Gastrocnemius medialis (tissue), 4 donors: ENCODE data around the gene GABRG3. TPM values are rescaled to one million over a fixed set of nuclear protein-coding genes. Genes with fewer than 3 reads are reported as not detected.

Source experiments
- ATAC-seq, 2 donors: fragments of 150-250 bp; one replicate each; pipeline ENCODE4 v1.9.1; 2016
- DNase-seq, 2 donors: peaks; one replicate each; pipeline ENCODE4 v3.0.0-alpha.2; 2019
- H3K27ac ChIP-seq, 4 donors: fragments of 200-600 bp; sonication (generic); 1 replicate in 1 of 4; 2 replicates in 3 of 4; pipeline ENCODE4 v1.5.1; 2016 to 2018; ENCODE audit warnings: mild to moderate bottlenecking in 2 of 4, moderate library complexity in 1 of 4
- H3K27me3 ChIP-seq, 3 donors: fragments of 200-600 bp; sonication (generic) in 2 of 3; 1 replicate in 1 of 3; 2 replicates in 2 of 3; pipeline versions ENCODE4 v1.5.1 to v1.6.0; 2016 to 2019; ENCODE audit warnings: mild to moderate bottlenecking in 1 of 3, moderate library complexity in 1 of 3
- H3K36me3 ChIP-seq, 2 donors: fragments of 200-600 bp; sonication (generic) in 1 of 2; one replicate each; pipeline ENCODE4 v1.5.1; 2017 to 2018
- H3K4me1 ChIP-seq, 2 donors: fragments of 200-600 bp; sonication (generic) in 1 of 2; one replicate each; pipeline ENCODE4 v1.5.1; 2016 to 2017; ENCODE audit warnings: mild to moderate bottlenecking in 2 of 2
- H3K4me3 ChIP-seq, 4 donors: fragments of 200-600 bp; sonication (generic) in 3 of 4; 1 replicate in 1 of 4; 2 replicates in 3 of 4; pipeline ENCODE4 v1.5.1; 2016 to 2019; ENCODE audit warnings: mild to moderate bottlenecking in 2 of 4
- H3K9me3 ChIP-seq, 3 donors: fragments of 200-600 bp; sonication (generic) in 2 of 3; 1 replicate in 1 of 3; 2 replicates in 2 of 3; pipeline ENCODE4 v1.5.1; 2016 to 2019
- CTCF ChIP-seq, 5 experiments: fragments of 450-650 bp in 3 of 5; fragments of 200-600 bp in 2 of 5; sonication (generic) in 2 of 5; IDR thresholded peaks in 4 of 5; conservative IDR thresholded peaks in 1 of 5; 1 replicate in 4 of 5; 2 replicates in 1 of 5; pipeline ENCODE4 v1.5.1; 2016 to 2019; ENCODE audit warnings: antibody characterized with exemption in 5 of 5, mild to moderate bottlenecking in 3 of 5, moderate library complexity in 3 of 5
- POLR2A ChIP-seq, 2 donors: fragments of 450-650 bp; IDR thresholded peaks; one replicate each; pipeline ENCODE4 v1.6.1; 2017; ENCODE audit warnings: antibody characterized with exemption in 2 of 2, mild to moderate bottlenecking in 2 of 2, moderate library complexity in 2 of 2
- in situ Hi-C, 4 donors: fragments of 200-750 bp; cut with MboI; loops; one replicate each; pipeline versions ENCODE4 v1.15.0 to v1.8.0; 2017; ENCODE audit warnings: low sequenced_read_pairs in 4 of 4
- intact Hi-C: fragments of 100-400 bp; cut with DNase I; formaldehyde crosslinking; loops from one replicate; pipeline ENCODE4 v1.15.1; 2023; ENCODE audit warnings: low total_unique reads
- total RNA-seq, 4 donors: library from RNA; depleted of rRNA; stranded (reverse); fragments of >200 nt; gene quantifications; one replicate each; pipeline versions ENCODE4 v1.1.0 to v1.2.3, GENCODE V29; 2016

The GABRG3 gene
- total RNA-seq, 4 donors from 2014 or later, result not detected

- no peak for ATAC-seq
- intact Hi-C loops, result no loop called here
- H3K36me3 ChIP-seq, result no peaks in the 10 kb centered on the region
Observed at GRCh38 chr15:27561816-27562215, 590.8 kb downstream of the GABRG3 start.

GRCh38 chr15:27563765-27564370 is 592.9 kb downstream of the GABRG3 start:
- in situ Hi-C loops (no loop called here), intact Hi-C loops (no loop called here)
- no peak for TF ChIP-seq CTCF (IDR thresholded peaks at IDR 0.05 in 4 of 5, conservative IDR thresholded peaks at IDR 0.05 in 1 of 5)
- no peak for TF ChIP-seq POLR2A (IDR thresholded peaks at IDR 0.05)
- no peak for ATAC-seq
- DNase-seq, result no peak
- H3K27me3 ChIP-seq, result no peaks in the 10 kb centered on the region
- no peak overlapping the region for H3K4me3 ChIP-seq
- H3K9me3 ChIP-seq, result no peaks in the 10 kb centered on the region
- no peak overlapping the region for H3K27ac ChIP-seq
- H3K4me1 ChIP-seq, result no peaks in the 10 kb centered on the region
- H3K36me3 ChIP-seq, result no peaks in the 10 kb centered on the region

More at GRCh38 chr15:27561816-27562215, 590.8 kb downstream of the GABRG3 start:
- H3K27ac ChIP-seq, result no peak overlapping the region
- no peaks in the 10 kb centered on the region for H3K9me3 ChIP-seq
- H3K27me3 ChIP-seq, result no peaks in the 10 kb centered on the region
- no peaks in the 10 kb centered on the region for H3K4me1 ChIP-seq
- TF ChIP-seq CTCF (IDR thresholded peaks at IDR 0.05 in 4 of 5, conservative IDR thresholded peaks at IDR 0.05 in 1 of 5), result no peak
- TF ChIP-seq POLR2A (IDR thresholded peaks at IDR 0.05), result no peak
- no peak for DNase-seq
- H3K4me3 ChIP-seq, result no peak overlapping the region
- in situ Hi-C loops, result no loop called here

- ATAC-seq (no peak), DNase-seq (no peak)
- H3K27ac ChIP-seq, result no peak overlapping the region
- intact Hi-C loops (no loop called here), in situ Hi-C loops (no loop called here)
- no peaks in the 10 kb centered on the region for H3K27me3 ChIP-seq
- H3K4me1 ChIP-seq, result no peaks in the 10 kb centered on the region
- H3K36me3 ChIP-seq, result no peaks in the 10 kb centered on the region
- no peak for TF ChIP-seq CTCF (IDR thresholded peaks at IDR 0.05 in 4 of 5, conservative IDR thresholded peaks at IDR 0.05 in 1 of 5)
- TF ChIP-seq POLR2A (IDR thresholded peaks at IDR 0.05), result no peak
- no peaks in the 10 kb centered on the region for H3K9me3 ChIP-seq
- H3K4me3 ChIP-seq, result no peak overlapping the region
Observed at GRCh38 chr15:27564656-27565055, 593.7 kb downstream of the GABRG3 start.

GRCh38 chr15:27570746-27571145 is 599.8 kb downstream of the GABRG3 start:
- no peak for TF ChIP-seq POLR2A (IDR thresholded peaks at IDR 0.05)
- intact Hi-C loops, result no loop called here
- Histone ChIP-seq H3K27me3 (no peaks in the 10 kb centered on the region), H3K9me3 (no peaks in the 10 kb centered on the region), H3K4me1 (no peaks in the 10 kb centered on the region), H3K4me3 (no peak overlapping the region), H3K27ac (no peak overlapping the region), H3K36me3 (no peaks in the 10 kb centered on the region)
- ATAC-seq, result no peak
- in situ Hi-C loops, result no loop called here
- no peak for DNase-seq

GRCh38 chr15:27573805-27574485 is 603.0 kb downstream of the GABRG3 start:
- TF ChIP-seq POLR2A (IDR thresholded peaks at IDR 0.05), result no peak
- TF ChIP-seq CTCF (IDR thresholded peaks at IDR 0.05 in 4 of 5, conservative IDR thresholded peaks at IDR 0.05 in 1 of 5), result no peak
- intact Hi-C loops, result no loop called here

More at GRCh38 chr15:27573805-27574485, 603.0 kb downstream of the GABRG3 start:
- H3K9me3 ChIP-seq, result no peaks in the 10 kb centered on the region
- H3K4me1 ChIP-seq, result no peaks in the 10 kb centered on the region
- H3K27me3 ChIP-seq, result no peaks in the 10 kb centered on the region
- H3K27ac ChIP-seq, result no peak overlapping the region
- in situ Hi-C loops, result no loop called here
- ATAC-seq (no peak), DNase-seq (no peak)
- no peak overlapping the region for H3K4me3 ChIP-seq
- H3K36me3 ChIP-seq, result no peaks in the 10 kb centered on the region
